TTC549 (cell line): ENCODE results near the gene TENT5A.

Experiments used
- FAIRE-seq: peaks from 2 replicates; lab custom pipeline; 2012; peaks lifted over from hg19 to GRCh38; lab: Jason Lieb, UNC

The TENT5A gene

DNA sequence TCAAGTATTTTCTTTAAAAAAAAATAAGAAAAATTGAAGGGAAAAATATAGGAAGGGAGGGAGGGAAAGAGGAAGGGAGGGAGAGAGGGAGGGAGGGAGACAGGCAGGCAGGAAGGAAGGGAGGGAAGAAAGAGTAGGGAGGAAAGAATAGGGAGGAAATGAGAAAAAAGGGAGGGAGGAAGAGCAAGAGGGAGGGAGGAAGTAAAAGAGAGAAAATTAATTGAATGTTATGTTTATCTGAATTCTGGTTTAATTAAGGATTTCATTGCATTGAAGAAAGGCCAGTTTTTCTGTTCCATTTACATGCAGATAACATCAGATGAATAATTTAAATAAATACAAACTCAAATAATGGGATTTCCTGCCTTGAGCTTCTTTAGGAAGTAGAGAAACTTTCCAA is 47.8 kb downstream of the TENT5A start:
- FAIRE-seq, result no peak

DNA sequence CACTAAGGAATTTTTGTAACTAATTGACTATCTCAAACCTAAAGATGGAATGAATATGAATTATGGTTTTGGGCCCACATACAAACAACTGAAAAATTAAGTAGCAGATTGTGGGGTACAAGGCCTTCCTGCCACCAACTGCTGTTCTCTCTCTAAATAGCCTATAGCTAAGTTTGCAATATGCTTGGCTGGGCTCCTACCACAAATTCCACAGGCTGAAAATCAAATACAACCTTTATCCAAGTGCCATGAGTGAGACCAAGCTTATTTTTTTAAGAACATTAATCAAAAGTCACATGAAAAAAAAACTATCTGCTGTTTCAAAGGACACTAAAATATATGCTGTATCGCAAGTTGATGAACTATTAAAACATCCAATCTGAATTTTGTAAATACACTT is 52.1 kb downstream of the TENT5A start:
- no peak for FAIRE-seq

GRCh38 chr6:81697559-81697958 is 54.9 kb downstream of the TENT5A start:
- FAIRE-seq, result no peak

DNA sequence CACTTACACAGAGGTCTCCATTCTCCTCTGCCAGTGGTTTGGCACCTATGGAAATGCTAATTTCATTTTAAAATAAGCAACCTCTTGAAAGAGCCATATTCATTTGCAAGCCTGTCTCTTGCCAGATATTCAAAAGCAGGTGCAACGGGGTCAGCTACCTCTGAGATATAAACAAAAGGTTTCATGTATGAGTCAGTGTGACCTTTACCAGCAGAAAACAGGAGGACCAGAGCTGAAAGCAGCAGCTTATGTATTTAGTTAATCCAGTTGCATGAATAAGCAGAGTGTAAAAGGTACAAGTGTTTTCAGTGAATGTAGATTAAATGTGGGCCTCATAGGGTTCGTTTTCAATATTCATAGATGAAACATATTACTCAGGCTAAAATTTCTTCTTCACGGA is 56.0 kb downstream of the TENT5A start:
- no peak for FAIRE-seq
